Fibroblast of pulmonary artery (primary cell): ENCODE data around the gene KMT2E.

ENCODE experiments used
- DNase-seq: peaks from one replicate; pipeline ENCODE4 v3.0.0-alpha.2; 2010; ENCODE audit warnings: low read depth
- H3K4me3 ChIP-seq: replicated peaks from 2 replicates; pipeline ENCODE4 v1.5.1; 2011; ENCODE audit warnings: low read depth, mild to moderate bottlenecking, control low read depth, low read length, moderate library complexity
- TF ChIP-seq, protein P1 (sequence below): IDR thresholded peaks from 2 replicates; pipeline ENCODE4 v1.5.1; 2011; ENCODE audit warnings: mild to moderate bottlenecking, control low read depth, low read length, inconsistent platforms; ENCODE audit errors: missing control alignments

Gene KMT2E

DNA sequence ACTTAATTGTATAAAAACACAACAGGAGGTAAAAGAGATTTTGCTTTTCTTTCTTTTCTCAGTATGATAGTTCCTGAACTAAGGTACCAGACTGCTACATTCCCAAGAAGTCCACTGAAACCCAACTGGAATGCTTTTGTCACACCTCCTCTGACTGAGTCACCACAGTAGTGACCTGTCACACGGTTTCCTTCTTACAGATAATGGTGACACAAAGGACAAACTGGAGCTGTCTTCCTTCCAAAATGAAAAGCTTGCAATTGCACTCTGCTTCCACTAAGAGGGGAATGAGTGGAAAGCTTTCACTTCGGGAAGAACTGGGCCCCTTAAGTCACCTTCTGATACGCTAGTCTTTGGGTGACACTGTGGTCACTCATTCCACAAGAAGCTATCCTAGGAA, 122.2 kb downstream of the KMT2E start:
- TF ChIP-seq, protein P1, sequence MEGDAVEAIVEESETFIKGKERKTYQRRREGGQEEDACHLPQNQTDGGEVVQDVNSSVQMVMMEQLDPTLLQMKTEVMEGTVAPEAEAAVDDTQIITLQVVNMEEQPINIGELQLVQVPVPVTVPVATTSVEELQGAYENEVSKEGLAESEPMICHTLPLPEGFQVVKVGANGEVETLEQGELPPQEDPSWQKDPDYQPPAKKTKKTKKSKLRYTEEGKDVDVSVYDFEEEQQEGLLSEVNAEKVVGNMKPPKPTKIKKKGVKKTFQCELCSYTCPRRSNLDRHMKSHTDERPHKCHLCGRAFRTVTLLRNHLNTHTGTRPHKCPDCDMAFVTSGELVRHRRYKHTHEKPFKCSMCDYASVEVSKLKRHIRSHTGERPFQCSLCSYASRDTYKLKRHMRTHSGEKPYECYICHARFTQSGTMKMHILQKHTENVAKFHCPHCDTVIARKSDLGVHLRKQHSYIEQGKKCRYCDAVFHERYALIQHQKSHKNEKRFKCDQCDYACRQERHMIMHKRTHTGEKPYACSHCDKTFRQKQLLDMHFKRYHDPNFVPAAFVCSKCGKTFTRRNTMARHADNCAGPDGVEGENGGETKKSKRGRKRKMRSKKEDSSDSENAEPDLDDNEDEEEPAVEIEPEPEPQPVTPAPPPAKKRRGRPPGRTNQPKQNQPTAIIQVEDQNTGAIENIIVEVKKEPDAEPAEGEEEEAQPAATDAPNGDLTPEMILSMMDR: peak; percentile 23
- H3K4me3 ChIP-seq: no peak overlapping the region
- no peak for DNase-seq

DNA sequence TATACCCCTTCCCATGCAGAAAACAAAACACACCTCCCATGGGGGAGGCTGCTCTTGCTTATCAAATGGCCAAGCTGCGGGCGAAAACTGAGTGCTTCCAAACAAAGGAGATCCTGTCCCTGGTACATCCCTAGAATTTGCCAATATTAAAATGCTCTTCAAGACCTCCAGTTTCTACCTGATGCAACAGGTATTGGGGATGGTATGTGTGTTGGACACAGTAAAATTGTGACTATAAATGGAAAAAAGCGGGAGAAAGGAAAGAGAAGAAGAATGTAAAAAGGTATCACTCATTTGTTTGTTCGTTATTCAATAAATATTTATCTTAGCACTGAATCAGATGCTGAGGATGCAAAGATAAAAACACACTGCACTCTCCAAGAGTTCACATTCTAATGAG, 123.9 kb downstream of the KMT2E start:
- no peak overlapping the region for H3K4me3 ChIP-seq
- DNase-seq: no peak
- TF ChIP-seq, protein P1: no peak

DNA sequence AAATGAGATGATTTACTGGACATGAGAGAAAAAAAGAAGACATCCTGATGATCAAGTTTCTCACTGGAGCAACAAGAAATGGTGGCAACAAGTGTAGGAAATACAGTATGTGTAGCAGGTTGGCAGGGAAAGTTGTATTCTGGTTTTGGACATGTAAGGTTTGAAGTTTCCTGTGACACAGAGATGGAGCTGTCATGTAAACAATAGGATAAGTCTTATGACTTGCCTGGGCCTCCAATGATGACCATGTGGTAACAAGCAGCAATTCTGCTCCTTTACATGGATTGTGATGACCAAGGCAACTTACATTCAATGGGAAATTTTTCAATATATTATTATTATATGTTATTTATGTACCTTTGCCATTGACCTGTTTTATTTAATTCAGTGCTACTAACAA, 125.4 kb downstream of the KMT2E start:
- no peak for DNase-seq
- TF ChIP-seq, protein P1: no peak
- H3K4me3 ChIP-seq: no peak overlapping the region

DNA sequence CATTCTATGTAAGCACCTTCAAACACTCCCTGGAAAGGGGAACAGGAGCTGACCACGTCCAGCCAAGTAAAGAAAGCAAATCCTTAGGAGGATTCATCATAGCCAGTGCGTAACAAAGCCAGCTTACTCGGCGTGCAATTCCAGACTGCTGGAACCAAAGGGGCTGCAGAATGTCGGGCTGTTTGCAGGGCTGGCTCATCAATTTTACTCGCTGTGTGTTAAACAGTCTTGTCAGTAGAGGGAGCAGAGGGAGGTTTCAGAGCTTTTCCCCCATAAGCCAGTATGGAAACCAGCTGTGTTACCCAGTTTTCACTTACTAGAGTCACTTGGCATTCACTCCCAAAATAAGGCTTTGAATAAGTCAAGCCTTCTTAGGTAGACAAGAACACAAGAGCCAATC, 127.1 kb downstream of the KMT2E start:
- TF ChIP-seq, protein P1: peak; percentile 65
- peak; percentile 64 for DNase-seq
- no peak overlapping the region for H3K4me3 ChIP-seq

DNA sequence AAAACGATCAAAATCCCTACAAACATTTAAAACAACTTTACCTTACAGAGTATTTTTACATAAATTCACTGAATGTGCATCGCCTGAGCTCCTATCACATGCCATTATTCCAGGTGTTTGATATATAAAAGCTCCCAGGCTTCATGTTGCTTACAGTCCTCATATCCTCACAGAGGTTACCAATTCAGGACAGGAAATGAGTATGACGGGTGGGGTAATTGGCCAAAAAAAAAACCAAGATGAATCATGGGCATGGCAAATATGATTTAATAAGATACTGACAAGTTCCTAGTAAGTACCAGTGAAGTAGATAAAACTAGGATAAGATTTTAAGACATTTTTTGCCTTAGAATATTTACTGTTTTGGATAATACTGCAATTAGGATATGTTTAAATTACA, 135.8 kb downstream of the KMT2E start:
- TF ChIP-seq, protein P1: no peak
- DNase-seq: peak; percentile 47
- no peak overlapping the region for H3K4me3 ChIP-seq

DNA sequence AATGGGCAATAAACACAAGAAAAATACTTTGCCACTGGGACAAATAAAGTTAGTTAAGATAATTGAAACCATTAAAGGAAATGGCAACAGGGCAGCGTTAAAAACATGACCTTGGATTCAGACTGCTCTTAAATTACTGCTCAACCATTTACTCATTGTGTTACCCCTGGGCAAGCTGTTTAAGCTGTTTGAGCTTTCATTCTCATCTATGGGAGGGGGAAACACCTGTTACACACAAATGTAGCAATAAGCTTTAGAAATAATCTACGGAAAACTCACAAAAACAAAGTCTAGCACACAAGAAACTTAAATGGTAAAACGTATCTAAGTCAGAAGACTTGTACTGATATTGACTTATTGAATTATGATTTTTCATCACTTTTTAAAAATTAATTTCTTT, 137.1 kb downstream of the KMT2E start:
- H3K4me3 ChIP-seq: no peak overlapping the region
- DNase-seq: no peak
- TF ChIP-seq, protein P1: no peak

DNA sequence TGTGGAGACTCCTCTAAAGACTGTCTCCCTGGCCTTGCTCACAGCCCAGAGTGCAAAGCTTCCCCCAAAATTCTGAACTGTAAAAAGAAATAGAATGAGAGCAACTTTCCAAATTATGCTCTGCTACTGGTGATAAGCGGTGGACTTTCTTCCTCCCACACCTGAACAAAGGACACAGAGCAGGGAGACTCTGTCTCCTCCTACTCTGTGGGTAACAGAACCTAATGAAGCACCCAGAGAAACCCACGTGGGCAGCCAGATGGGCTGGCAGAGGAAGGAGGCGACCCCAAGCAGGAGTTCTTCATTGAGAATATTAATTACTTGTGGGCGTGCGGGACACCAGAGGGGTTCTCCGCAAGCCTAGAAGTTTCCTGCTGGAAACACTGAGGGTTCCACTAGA, 139.5 kb downstream of the KMT2E start:
- no peak overlapping the region for H3K4me3 ChIP-seq
- TF ChIP-seq, protein P1: no peak
- no peak for DNase-seq
